22Rv1 (cell line): Measurements from ENCODE around the gene SEMA5A.

Experiments
- ZFX ChIP-seq: fragments of 450-650 bp; IDR thresholded peaks from 2 replicates; pipeline ENCODE4 v1.6.1; 2017; ENCODE audit warnings: antibody characterized with exemption, borderline replicate concordance
- TF ChIP-seq, protein P1 (sequence below): fragments of 450-650 bp; IDR thresholded peaks from 2 replicates; pipeline ENCODE4 v1.5.1; 2017; ENCODE audit warnings: mild to moderate bottlenecking

DNA sequence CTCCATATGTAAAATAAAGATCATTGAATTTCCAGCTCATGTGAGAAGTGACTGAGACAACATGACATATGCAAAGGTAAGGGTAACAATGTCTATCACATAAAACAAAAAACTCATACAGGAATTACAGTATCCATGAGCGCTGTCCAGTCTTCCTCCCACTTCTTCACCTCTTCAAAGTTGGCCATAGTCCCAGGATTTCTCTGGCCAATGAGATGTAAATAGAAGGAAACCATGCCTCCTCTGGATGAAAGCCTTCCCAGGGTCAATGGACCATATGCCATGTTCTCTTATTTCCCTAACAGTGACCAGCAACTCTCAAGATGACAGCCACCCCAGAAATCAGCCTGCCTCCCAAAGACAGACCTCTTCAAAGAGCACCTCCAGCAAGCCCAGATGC lies 75.5 kb downstream of the SEMA5A start:
- TF ChIP-seq, protein P1, sequence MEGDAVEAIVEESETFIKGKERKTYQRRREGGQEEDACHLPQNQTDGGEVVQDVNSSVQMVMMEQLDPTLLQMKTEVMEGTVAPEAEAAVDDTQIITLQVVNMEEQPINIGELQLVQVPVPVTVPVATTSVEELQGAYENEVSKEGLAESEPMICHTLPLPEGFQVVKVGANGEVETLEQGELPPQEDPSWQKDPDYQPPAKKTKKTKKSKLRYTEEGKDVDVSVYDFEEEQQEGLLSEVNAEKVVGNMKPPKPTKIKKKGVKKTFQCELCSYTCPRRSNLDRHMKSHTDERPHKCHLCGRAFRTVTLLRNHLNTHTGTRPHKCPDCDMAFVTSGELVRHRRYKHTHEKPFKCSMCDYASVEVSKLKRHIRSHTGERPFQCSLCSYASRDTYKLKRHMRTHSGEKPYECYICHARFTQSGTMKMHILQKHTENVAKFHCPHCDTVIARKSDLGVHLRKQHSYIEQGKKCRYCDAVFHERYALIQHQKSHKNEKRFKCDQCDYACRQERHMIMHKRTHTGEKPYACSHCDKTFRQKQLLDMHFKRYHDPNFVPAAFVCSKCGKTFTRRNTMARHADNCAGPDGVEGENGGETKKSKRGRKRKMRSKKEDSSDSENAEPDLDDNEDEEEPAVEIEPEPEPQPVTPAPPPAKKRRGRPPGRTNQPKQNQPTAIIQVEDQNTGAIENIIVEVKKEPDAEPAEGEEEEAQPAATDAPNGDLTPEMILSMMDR = no peak
- no peak for TF ChIP-seq ZFX
